ENCODE measurements around the gene STAP2.

STAP2 gene

DNA sequence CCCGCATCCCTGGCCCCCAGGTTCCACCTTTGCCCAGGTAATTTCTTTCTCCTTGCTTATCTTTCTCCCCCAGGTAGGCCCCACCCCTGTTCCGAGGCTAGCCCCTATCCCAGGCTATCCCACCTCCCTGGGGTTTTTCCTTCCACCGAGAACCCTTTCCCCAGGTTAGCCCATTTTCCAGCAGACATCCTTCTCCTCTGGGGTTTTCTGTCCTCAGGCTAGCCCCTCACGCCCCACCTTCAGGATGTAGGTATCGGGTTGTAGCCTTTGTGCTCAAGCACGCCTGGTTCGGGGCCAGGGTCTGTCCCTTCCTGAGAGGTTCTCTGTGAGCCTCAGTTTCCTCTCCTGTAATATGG, 33.4 kb downstream of the STAP2 start:
- no peak for TF ChIP-seq CTCF (IDR thresholded peaks at IDR 0.05; ENCODE audit: extremely low read depth, missing control alignments)
- no peak for DNase-seq (ENCODE audit: low spot score)

- DNase-seq (ENCODE audit: low spot score) = peak; percentile 95
- no peak for TF ChIP-seq CTCF (IDR thresholded peaks at IDR 0.05; ENCODE audit: extremely low read depth, missing control alignments)
These were observed 33.9 kb downstream of the STAP2 start, which contains the start of gene FSD1 for GRCh38 chr19:4304538-4305256. Gene FSD1, plus strand, starts transcription at chr19:4304598. Its CDS starts 149 bp downstream, at chr19:4304747.

- no peak for DNase-seq (ENCODE audit: low spot score)
- no peak for TF ChIP-seq CTCF (IDR thresholded peaks at IDR 0.05; ENCODE audit: extremely low read depth, missing control alignments)
These were observed 34.6 kb downstream of the STAP2 start for GRCh38 chr19:4303819-4304537.

GRCh38 chr19:4302243-4302640, 36.4 kb downstream of the STAP2 start, which contains the start of gene TMIGD2:
Gene TMIGD2, minus strand, starts transcription at chr19:4302389. Its CDS starts 4 bp downstream, at chr19:4302385.
- no peak for DNase-seq (ENCODE audit: low spot score)
- no peak for TF ChIP-seq CTCF (IDR thresholded peaks at IDR 0.05; ENCODE audit: extremely low read depth, missing control alignments)

DNA sequence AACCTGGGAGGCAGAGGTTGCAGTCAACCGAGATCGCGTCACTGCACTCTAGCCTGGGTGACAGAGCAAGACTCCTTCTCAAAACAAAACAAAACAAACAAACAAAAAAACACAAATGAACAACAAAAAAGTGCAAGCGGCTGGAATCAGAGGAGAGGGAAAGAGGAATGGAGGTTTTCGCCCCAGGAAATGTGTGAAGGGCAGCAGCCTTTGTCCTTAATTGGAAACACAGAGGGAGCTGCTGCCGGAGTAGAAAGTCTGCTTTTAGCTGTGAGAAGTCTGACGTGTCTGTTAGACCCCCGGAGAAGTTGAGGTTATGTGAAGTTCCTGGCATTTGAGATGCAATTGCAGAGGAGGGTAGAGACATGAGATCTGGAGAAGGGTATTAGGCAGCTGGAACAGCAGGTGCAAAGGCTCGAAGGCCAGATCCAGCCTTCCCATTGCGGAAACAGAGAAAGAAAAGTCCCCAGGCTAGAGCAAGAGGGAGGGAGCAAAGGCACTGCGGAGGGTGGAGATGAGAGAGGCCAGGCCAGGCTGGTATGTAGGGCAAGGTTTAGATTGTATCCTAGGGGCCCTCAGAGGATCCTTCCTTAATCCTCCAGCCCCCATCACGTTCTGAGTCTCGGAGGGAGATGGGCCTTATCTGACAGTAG, 36.9 kb downstream of the STAP2 start:
- DNase-seq (ENCODE audit: low spot score) = no peak

DNA sequence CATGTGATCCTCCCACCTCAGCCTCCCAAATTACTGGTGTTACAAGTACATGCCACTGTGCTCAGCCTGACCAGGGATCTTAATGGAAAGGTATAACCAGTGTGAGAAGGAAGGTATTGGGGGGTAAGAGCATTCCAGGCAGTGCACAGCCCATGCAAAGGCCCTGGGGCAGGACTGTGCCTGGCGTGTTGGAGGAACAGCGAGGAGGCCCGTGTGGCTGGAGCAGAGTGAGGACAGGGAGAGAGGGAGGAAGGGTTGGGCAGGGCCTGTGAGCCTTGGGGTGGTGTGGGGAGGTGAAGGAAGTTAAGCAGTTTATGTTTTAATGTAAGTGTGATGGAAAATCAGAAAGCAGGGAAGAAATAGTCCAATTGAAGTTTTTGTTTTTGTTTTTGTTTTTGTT, 38.0 kb downstream of the STAP2 start:
- no peak for TF ChIP-seq CTCF (IDR thresholded peaks at IDR 0.05; ENCODE audit: extremely low read depth, missing control alignments)
- no peak for DNase-seq (ENCODE audit: low spot score)

More for the DNA sequence above, 36.9 kb downstream of the STAP2 start:
- no peak for TF ChIP-seq CTCF (IDR thresholded peaks at IDR 0.05; ENCODE audit: extremely low read depth, missing control alignments)

Measured in GM20000 (cell line).